Neural cell (in vitro differentiated cells): ENCODE data around the gene CCDC174.

Source experiments
- EP300 ChIP-seq: fragments of 450-650 bp; conservative IDR thresholded peaks from 2 replicates; pipeline ENCODE4 v1.6.1; 2014; ENCODE audit warnings: antibody characterized with exemption, mild to moderate bottlenecking, moderate library complexity; ENCODE audit not compliant: poor library complexity, severe bottlenecking
- EZH2 ChIP-seq: fragments of 200-600, 300-800 bp; shearing (Covaris generic), sonication (generic); IDR thresholded peaks from 2 replicates; pipeline ENCODE4 v1.6.1; 2014; ENCODE audit warnings: antibody characterized with exemption, low read length, borderline replicate concordance, mild to moderate bottlenecking; ENCODE audit not compliant: insufficient read depth, poor library complexity, severe bottlenecking
- MXI1 ChIP-seq: fragments of 450-650 bp; conservative IDR thresholded peaks from 2 replicates; pipeline ENCODE4 v1.6.1; 2014; ENCODE audit warnings: antibody characterized with exemption, mild to moderate bottlenecking; ENCODE audit not compliant: poor library complexity, severe bottlenecking
- POLR2AphosphoS5 ChIP-seq: IDR thresholded peaks from 2 replicates; pipeline ENCODE4 v1.6.1; 2012
- TF ChIP-seq, protein P1 (sequence below): fragments of 450-650 bp; IDR thresholded peaks from 2 replicates; pipeline ENCODE4 v1.5.1; 2014; ENCODE audit warnings: antibody characterized with exemption, mild to moderate bottlenecking, moderate library complexity; ENCODE audit not compliant: poor library complexity, severe bottlenecking
- TF ChIP-seq, protein P2 (sequence below): IDR thresholded peaks from 2 replicates; pipeline ENCODE4 v1.6.1; 2012; ENCODE audit warnings: borderline replicate concordance

DNA sequence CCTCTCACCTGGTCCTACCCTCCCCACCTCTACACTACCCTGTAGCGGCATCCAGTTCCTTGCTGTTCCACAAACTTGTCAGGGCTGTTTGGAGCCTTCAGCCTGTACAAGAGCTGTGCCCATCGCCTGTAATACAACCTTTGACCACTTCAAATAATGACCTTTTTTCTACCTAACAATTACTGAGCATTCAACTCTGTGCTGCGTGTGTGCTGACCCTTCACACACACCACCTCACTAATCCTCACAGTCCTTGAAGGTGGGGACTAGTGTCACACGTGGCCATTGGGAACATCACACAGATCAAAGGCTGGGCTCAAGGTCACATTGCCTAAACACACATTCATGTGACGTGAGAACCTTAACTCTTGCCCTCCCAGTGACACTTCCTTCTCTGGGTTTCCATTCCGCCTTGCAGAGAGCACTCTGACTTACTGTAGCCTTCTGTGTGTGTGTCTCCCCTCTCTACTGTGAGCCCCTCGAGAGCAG lies 26.5 kb downstream of the CCDC174 start:
- no peak for TF ChIP-seq EZH2
- TF ChIP-seq, protein P1, sequence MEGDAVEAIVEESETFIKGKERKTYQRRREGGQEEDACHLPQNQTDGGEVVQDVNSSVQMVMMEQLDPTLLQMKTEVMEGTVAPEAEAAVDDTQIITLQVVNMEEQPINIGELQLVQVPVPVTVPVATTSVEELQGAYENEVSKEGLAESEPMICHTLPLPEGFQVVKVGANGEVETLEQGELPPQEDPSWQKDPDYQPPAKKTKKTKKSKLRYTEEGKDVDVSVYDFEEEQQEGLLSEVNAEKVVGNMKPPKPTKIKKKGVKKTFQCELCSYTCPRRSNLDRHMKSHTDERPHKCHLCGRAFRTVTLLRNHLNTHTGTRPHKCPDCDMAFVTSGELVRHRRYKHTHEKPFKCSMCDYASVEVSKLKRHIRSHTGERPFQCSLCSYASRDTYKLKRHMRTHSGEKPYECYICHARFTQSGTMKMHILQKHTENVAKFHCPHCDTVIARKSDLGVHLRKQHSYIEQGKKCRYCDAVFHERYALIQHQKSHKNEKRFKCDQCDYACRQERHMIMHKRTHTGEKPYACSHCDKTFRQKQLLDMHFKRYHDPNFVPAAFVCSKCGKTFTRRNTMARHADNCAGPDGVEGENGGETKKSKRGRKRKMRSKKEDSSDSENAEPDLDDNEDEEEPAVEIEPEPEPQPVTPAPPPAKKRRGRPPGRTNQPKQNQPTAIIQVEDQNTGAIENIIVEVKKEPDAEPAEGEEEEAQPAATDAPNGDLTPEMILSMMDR: no peak
- TF ChIP-seq, protein P2, sequence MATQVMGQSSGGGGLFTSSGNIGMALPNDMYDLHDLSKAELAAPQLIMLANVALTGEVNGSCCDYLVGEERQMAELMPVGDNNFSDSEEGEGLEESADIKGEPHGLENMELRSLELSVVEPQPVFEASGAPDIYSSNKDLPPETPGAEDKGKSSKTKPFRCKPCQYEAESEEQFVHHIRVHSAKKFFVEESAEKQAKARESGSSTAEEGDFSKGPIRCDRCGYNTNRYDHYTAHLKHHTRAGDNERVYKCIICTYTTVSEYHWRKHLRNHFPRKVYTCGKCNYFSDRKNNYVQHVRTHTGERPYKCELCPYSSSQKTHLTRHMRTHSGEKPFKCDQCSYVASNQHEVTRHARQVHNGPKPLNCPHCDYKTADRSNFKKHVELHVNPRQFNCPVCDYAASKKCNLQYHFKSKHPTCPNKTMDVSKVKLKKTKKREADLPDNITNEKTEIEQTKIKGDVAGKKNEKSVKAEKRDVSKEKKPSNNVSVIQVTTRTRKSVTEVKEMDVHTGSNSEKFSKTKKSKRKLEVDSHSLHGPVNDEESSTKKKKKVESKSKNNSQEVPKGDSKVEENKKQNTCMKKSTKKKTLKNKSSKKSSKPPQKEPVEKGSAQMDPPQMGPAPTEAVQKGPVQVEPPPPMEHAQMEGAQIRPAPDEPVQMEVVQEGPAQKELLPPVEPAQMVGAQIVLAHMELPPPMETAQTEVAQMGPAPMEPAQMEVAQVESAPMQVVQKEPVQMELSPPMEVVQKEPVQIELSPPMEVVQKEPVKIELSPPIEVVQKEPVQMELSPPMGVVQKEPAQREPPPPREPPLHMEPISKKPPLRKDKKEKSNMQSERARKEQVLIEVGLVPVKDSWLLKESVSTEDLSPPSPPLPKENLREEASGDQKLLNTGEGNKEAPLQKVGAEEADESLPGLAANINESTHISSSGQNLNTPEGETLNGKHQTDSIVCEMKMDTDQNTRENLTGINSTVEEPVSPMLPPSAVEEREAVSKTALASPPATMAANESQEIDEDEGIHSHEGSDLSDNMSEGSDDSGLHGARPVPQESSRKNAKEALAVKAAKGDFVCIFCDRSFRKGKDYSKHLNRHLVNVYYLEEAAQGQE: no peak
- TF ChIP-seq EP300: no peak
- no peak for TF ChIP-seq POLR2AphosphoS5
- no peak for TF ChIP-seq MXI1
